GM18511 (cell line): ENCODE results near the gene TMCO5A.
"Not testable (repeated sequence)": the region's sequence is repeated elsewhere in the genome, so short reads cannot be mapped to it uniquely, and the experiment has no call there.

ENCODE experiments used
- ATAC-seq: cut with Tn5 transposase; IDR thresholded peaks from one replicate; pipeline ENCODE4 v1.9.1; 2021; ENCODE audit warnings: mild to moderate bottlenecking, moderate library complexity; ENCODE audit not compliant: unreplicated experiment

The TMCO5A gene

GRCh38 chr15:37934340-37934739 lies at the start of gene TMCO5A:
TMCO5A (plus strand) TSS chr15:37934640; CDS start chr15:37936324, 1,684 bp downstream.
- ATAC-seq, result no peak

GRCh38 chr15:37885651-37886050 lies 48.8 kb upstream of the TMCO5A start:
- no peak for ATAC-seq

GRCh38 chr15:37888356-37888755 lies 46.1 kb upstream of the TMCO5A start:
- ATAC-seq, result no peak

GRCh38 chr15:37891766-37892368 lies 42.6 kb upstream of the TMCO5A start:
- peak; percentile 68 for ATAC-seq

DNA sequence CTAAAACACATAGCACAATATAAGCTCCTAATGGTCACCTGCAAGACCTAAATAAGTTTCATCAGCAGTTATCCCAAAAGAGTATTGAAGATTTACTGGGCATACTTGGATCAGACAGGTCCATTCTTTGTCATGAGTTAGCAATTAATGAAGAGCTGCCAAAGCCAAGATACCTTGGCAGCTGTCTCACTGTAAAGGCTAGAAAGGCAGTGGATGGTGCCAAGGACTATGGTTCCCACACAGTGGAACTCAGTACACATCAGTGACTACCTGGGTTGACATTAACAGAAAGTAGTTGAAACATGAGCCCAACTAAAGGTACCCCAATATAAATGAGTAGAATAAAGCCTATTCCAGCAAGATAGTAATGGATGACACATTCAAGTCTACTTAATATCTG lies 41.1 kb upstream of the TMCO5A start:
- ATAC-seq, result no peak

- no peak for ATAC-seq
Observed at GRCh38 chr15:37898362-37898761, 36.1 kb upstream of the TMCO5A start.

- no peak for ATAC-seq
Observed at GRCh38 chr15:37900326-37901221, 33.9 kb upstream of the TMCO5A start.

- no peak for ATAC-seq
Observed at GRCh38 chr15:37902126-37902525, 32.3 kb upstream of the TMCO5A start.

- ATAC-seq, result no peak
Observed at GRCh38 chr15:37903919-37904625, 30.4 kb upstream of the TMCO5A start.

DNA sequence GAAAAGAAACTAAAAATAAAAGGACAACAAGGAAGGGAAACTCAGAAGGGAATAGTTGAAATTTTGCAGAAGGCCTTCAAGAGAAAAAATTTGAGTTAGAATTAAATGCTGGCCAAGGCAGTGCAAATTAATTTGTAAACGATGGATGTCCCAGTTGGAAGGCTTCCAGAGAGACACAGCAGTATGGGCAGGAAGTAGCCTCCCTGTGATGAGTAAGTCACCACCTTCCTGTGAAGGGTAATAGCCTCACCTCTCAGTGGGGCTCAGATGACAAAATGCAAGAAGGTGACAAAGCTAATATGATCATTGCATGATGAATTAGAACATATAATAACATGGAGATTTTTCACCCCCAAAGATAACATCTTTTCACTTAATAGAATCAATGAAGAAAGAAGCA lies 27.3 kb upstream of the TMCO5A start:
- no peak for ATAC-seq

GRCh38 chr15:37921527-37922385 lies 12.7 kb upstream of the TMCO5A start:
- no peak for ATAC-seq

- no peak for ATAC-seq
Observed at GRCh38 chr15:37926136-37926535, 8.3 kb upstream of the TMCO5A start.

DNA sequence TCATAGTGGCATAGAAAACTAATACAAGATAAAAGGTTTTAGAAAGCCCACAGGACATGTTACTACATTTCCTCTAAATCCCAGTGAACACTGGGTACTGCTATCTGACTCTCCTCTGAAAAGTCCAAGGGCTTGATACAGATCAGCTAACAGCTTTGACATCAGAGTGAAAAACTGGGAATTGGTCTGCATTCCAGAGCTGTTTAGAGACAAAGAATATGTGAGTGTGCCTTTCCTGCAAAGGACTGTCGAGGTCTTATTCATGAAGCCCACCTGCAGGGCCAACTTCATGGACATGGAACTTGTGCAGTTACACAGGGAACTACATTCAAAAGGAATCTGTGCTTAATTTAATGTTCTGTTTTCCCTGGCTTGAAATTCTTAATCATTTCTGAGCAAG lies 5.2 kb upstream of the TMCO5A start:
- no peak for ATAC-seq

DNA sequence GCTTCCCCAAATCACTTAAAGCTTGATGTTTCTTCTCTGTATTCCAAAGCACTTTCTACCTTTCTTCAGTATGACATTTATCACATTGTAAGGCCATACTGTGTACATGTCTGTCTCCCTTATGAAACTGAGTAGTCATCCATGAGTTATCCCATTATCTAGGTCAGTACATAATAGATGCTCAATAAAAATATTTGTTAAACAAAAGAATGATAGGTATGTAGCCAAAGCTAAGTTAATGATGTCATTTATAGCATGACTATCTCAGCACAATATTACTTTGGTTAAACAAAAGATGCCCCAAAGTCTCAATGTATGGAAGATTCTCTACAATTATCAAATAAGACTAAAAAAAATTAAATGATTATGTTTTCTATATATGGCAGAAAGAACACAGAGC lies 3.1 kb upstream of the TMCO5A start:
- ATAC-seq, result no peak

GRCh38 chr15:37931868-37932267 lies 2.6 kb upstream of the TMCO5A start:
- ATAC-seq, result no peak

GRCh38 chr15:37932549-37932948 lies 1.9 kb upstream of the TMCO5A start:
- no peak for ATAC-seq

GRCh38 chr15:37933666-37934065 lies 774 bp upstream of the TMCO5A start:
- ATAC-seq, result no peak

DNA sequence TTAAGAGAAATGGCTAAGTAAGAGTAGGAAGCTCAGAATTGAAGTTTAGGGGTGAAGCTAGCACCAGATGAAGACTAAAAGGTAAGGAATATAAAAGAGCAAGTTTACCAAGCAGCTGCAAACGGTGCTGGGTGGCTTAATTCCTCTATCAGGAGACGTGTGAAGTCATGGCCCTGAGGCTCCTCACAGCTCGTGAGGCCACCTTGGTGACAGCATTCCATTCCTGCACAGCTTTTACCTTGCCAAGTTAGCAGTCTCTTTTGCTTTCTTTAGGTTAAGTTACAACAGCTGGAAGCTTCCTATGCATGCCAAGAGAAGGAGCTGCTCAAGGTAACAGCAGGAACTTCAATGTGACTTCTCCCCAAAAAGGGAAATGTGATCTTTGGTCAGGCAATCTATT lies 6.4 kb downstream of the TMCO5A start:
- ATAC-seq, result no peak

- no peak for ATAC-seq
Observed at GRCh38 chr15:37941779-37942178, 7.3 kb downstream of the TMCO5A start.

GRCh38 chr15:37951999-37952398 lies 17.6 kb downstream of the TMCO5A start:
- ATAC-seq, result no peak

DNA sequence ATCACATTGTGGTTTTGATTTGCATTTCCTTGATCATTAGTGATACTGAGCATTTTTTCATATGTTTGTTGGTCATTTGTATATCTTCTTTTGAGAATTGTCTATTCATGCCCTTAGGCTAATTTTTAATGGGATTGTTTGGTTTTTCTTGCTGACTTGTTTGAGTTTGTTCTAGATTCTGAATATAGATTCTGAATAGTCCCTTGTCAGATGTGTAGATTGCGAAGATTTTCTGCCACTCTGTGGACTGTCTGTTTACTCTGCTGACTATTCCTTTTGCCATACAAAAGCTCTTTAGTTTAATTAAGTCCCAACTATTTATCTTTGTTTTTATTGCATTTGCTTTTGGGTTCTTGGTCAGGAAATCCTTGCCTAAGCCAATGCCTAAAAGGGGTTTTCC lies 26.3 kb downstream of the TMCO5A start:
- not testable (repeated sequence) for ATAC-seq
